K562 (cell line): Measurements from ENCODE around the gene HHATL. TPM values are rescaled to one million over a fixed set of nuclear protein-coding genes. Genes with fewer than 3 reads are reported as not detected.

Experiments used
- ARID2 ChIP-seq: fragments of 450-650 bp; IDR thresholded peaks from 2 replicates; pipeline ENCODE4 v1.6.1; 2017; ENCODE audit warnings: antibody characterized with exemption, mild to moderate bottlenecking
- BCL6 ChIP-seq: fragments of 250-450 bp; sonication (Bioruptor Pico); IDR thresholded peaks from 2 replicates; pipeline ENCODE4 v1.4.0; 2020
- FOXA1 ChIP-seq: fragments of 450-650 bp; IDR thresholded peaks from 2 replicates; pipeline ENCODE4 v1.6.1; 2016; ENCODE audit warnings: mild to moderate bottlenecking, borderline replicate concordance
- HMG20A ChIP-seq: fragments of 450-650 bp; formaldehyde crosslinking; conservative IDR thresholded peaks from 2 replicates; pipeline ENCODE4 v1.4.0; 2020; ENCODE audit warnings: mild to moderate bottlenecking, mixed read lengths
- KHSRP ChIP-seq: fragments of 450-650 bp; IDR thresholded peaks from 2 replicates; pipeline ENCODE4 v1.6.1; 2017
- MAFF ChIP-seq: IDR thresholded peaks from 2 replicates; pipeline ENCODE4 v1.6.1; 2012; ENCODE audit warnings: low read length, improper control_type of control experiment
- NR0B1 ChIP-seq: fragments of 450-650 bp; IDR thresholded peaks from one replicate; pipeline ENCODE4 v1.6.1; 2018; ENCODE audit warnings: mild to moderate bottlenecking, moderate library complexity; ENCODE audit not compliant: partially characterized antibody
- NR4A1 ChIP-seq, 2 experiments: fragments of 250-450 bp in 1 of 2; fragments of 450-650 bp in 1 of 2; sonication (Bioruptor Pico) in 1 of 2; IDR thresholded peaks; 2 replicates each; pipeline versions ENCODE4 v1.4.0 to v1.6.1; 2016 to 2020; ENCODE audit warnings: mild to moderate bottlenecking in 2 of 2, missing compliant biosample characterization in 1 of 2, missing genetic modification characterization in 1 of 2, moderate library complexity in 1 of 2
- PPARD ChIP-seq: fragments of 250-450 bp; sonication (Bioruptor Pico); IDR thresholded peaks from 2 replicates; pipeline ENCODE4 v1.8.0; 2022; ENCODE audit warnings: inconsistent platforms, mild to moderate bottlenecking, moderate library complexity
- RBM39 ChIP-seq: fragments of 200-400 bp; formaldehyde crosslinking; optimal IDR thresholded peaks from 2 replicates; pipeline ENCODE3; 2018; ENCODE audit warnings: low read depth, low read length
- REST ChIP-seq, 2 experiments: fragments of 450-650 bp; formaldehyde crosslinking in 1 of 2; IDR thresholded peaks; 2 replicates each; pipeline versions ENCODE4 v1.4.0 to v1.6.1; 2014 to 2020; ENCODE audit warnings: mild to moderate bottlenecking in 2 of 2, borderline replicate concordance in 1 of 2, low read depth in 1 of 2
- SMC3 ChIP-seq: conservative IDR thresholded peaks from 2 replicates; pipeline ENCODE4 v1.6.1; 2011; ENCODE audit warnings: low read depth, low read length, improper control_type of control experiment; ENCODE audit not compliant: insufficient read depth
- TBP ChIP-seq: optimal IDR thresholded peaks from 2 replicates; pipeline ENCODE3; 2011; ENCODE audit warnings: low read depth, low read length, improper control_type of control experiment
- TFAP4 ChIP-seq: sonication (generic); formaldehyde crosslinking; IDR thresholded peaks from 2 replicates; pipeline ENCODE4 v1.8.0; 2022; ENCODE audit warnings: missing genetic modification reagents, mild to moderate bottlenecking, moderate library complexity, borderline replicate concordance
- ZC3H4 ChIP-seq: sonication (generic); formaldehyde crosslinking; IDR thresholded peaks from 2 replicates; pipeline ENCODE4 v1.9.0; 2021; ENCODE audit warnings: missing genetic modification reagents, borderline replicate concordance
- ZNF140 ChIP-seq: fragments of 250-450 bp; sonication (Bioruptor Pico); IDR thresholded peaks from 2 replicates; pipeline ENCODE4 v1.8.0; 2021; ENCODE audit warnings: moderate library complexity, mild to moderate bottlenecking, inconsistent platforms
- ZNF143 ChIP-seq: sonication (generic); formaldehyde crosslinking; IDR thresholded peaks from 2 replicates; pipeline ENCODE4 v1.9.0; 2022; ENCODE audit warnings: mild to moderate bottlenecking, missing genetic modification reagents
- ZNF551 ChIP-seq: fragments of 250-450 bp; sonication (Bioruptor Pico); IDR thresholded peaks from 2 replicates; pipeline ENCODE4 v1.5.0; 2021; ENCODE audit warnings: mild to moderate bottlenecking, moderate library complexity
- ZNF696 ChIP-seq: fragments of 250-450 bp; sonication (Bioruptor Pico); conservative IDR thresholded peaks from 2 replicates; pipeline ENCODE4 v1.4.0; 2020; ENCODE audit warnings: mild to moderate bottlenecking, moderate library complexity
- ZNF707 ChIP-seq: fragments of 250-450 bp; sonication (Bioruptor Pico); conservative IDR thresholded peaks from 2 replicates; pipeline ENCODE4 v1.8.0; 2022; ENCODE audit warnings: inconsistent platforms, mild to moderate bottlenecking, moderate library complexity
- polyA plus RNA-seq, 8 experiments: library from polyadenylated mRNA; depleted of rRNA in 4 of 8; stranded (reverse) in 5 of 8; unstranded in 3 of 8; fragments of >200 nt; fragmentation: Nextera tagmentation in 2 of 8; fragmentation: Illumina TruSeq in 1 of 8; extraction: Ambion mirVana in 2 of 8; extraction: Trizol in 1 of 8; gene quantifications; 2 replicates each; pipeline versions ENCODE4 v1.2.1 to v1.2.3, GENCODE V29; 2011 to 2014; ENCODE audit warnings: inconsistent platforms in 1 of 8, missing spikeins in 1 of 8
- total RNA-seq, 7 experiments: library from RNA; depleted of rRNA in 6 of 7; stranded (reverse); fragments of >200 nt in 6 of 7; fragmentation: Illumina TruSeq in 2 of 7; extraction: Trizol in 2 of 7; gene quantifications; 2 replicates each; pipeline versions ENCODE4 v1.2.1 to v1.2.3, GENCODE V29; 2011 to 2021; ENCODE audit warnings: low replicate concordance in 1 of 7

HHATL gene
- total and polyA plus RNA-seq, 9 of the 15 experiments (the other 6 are each of a cell fraction or from before 2014, with no cell fraction given), result not detected

GRCh38 chr3:42749753-42750231 lies 47.2 kb upstream of the HHATL start (continued):
- TF ChIP-seq ZNF696 (CRISPR knock-in tag) (no peak), PPARD (no peak), ZNF143 (CRISPR knock-in tag) (no peak), ZNF551 (no peak), SMC3 (peak; percentile 52), BCL6 (CRISPR knock-in tag) (no peak), ARID2 (no peak), HMG20A (CRISPR knock-in tag) (no peak), REST (IDR thresholded peaks at IDR 0.05; ENCODE audit: borderline replicate concordance) (peak; percentile 45; the same call in 1 of the 2 replicates), REST (CRISPR knock-in tag; IDR thresholded peaks at IDR 0.05; ENCODE audit: low read depth) (no peak), NR0B1 (no peak), ZC3H4 (CRISPR knock-in tag) (no peak), TFAP4 (CRISPR knock-in tag) (peak; percentile 54; the same call in 1 of the 2 replicates), FOXA1 (no peak), KHSRP (no peak), TBP (no peak), RBM39 (no peak), MAFF (no peak), ZNF707 (CRISPR knock-in tag) (no peak), NR4A1 (CRISPR knock-in tag; IDR thresholded peaks at IDR 0.05) (no peak), NR4A1 (tag; IDR thresholded peaks at IDR 0.05) (no peak), ZNF140 (CRISPR knock-in tag) (no peak)
